ENCODE results near the gene FER1L5.

DNA sequence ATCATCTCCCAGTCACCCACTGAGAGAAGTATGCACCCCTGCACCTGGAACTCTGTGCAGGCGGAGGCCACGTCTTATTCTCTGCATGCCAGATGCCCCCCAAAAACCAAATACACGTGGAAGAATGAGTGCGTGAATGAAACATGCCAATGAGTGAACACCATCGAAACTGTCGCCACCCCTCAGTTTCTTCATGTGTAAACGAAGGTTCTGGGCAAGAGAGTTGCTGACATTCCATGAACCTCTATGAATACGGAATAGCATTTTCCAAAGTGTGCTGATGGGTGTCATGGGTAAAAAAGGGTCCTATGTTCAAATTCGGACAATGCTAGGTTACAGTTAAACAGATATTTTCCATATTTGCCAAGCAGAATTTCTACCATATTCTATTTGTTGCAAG lies 19.8 kb downstream of the FER1L5 start:
- TF ChIP-seq, protein P1, sequence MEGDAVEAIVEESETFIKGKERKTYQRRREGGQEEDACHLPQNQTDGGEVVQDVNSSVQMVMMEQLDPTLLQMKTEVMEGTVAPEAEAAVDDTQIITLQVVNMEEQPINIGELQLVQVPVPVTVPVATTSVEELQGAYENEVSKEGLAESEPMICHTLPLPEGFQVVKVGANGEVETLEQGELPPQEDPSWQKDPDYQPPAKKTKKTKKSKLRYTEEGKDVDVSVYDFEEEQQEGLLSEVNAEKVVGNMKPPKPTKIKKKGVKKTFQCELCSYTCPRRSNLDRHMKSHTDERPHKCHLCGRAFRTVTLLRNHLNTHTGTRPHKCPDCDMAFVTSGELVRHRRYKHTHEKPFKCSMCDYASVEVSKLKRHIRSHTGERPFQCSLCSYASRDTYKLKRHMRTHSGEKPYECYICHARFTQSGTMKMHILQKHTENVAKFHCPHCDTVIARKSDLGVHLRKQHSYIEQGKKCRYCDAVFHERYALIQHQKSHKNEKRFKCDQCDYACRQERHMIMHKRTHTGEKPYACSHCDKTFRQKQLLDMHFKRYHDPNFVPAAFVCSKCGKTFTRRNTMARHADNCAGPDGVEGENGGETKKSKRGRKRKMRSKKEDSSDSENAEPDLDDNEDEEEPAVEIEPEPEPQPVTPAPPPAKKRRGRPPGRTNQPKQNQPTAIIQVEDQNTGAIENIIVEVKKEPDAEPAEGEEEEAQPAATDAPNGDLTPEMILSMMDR (conservative IDR thresholded peaks at IDR 0.05; ENCODE audit: low read length) = no peak
- TF ChIP-seq EZH2phosphoT487 (IDR thresholded peaks at IDR 0.05; ENCODE audit: borderline replicate concordance) = no peak

All from Loucy (cell line).